GM12864 (cell line): ENCODE measurements around the gene SLC35F3.

Experiments
- DNase-seq: peaks from one replicate; pipeline ENCODE4 v3.0.0-alpha.2; 2011; ENCODE audit warnings: low read depth
- H3K4me3 ChIP-seq: 2 replicates; pipeline ENCODE4 v1.5.1; 2011; ENCODE audit warnings: mild to moderate bottlenecking, low read depth, low read length, control low read depth
- TF ChIP-seq, protein P1 (sequence below): IDR thresholded peaks from 2 replicates; pipeline ENCODE4 v1.5.1; 2011; ENCODE audit warnings: low read depth, mild to moderate bottlenecking, moderate library complexity, low read length, control low read depth, inconsistent platforms; ENCODE audit errors: missing control alignments

SLC35F3 gene

DNA sequence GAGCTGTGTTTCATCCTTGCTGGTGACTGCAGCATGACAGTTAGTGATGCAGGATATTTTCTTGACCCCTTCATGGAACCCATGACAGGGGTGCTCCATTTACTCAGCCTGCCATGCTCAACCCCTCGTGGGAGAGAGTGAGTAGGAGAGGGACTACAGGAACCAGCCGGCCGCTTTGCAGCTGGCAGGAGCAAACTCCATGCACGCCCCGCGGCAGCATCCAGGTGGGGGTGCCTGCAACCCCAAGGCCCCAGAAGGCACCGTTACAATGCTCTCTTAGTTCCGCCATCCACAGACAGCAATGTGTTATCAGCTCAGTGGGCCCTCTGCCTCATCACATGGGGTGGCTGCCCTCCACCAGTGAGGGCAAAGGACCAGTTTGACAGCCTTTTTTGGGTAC is 135.1 kb downstream of the SLC35F3 start:
- no peak overlapping the region for H3K4me3 ChIP-seq
- DNase-seq: no peak
- TF ChIP-seq, protein P1, sequence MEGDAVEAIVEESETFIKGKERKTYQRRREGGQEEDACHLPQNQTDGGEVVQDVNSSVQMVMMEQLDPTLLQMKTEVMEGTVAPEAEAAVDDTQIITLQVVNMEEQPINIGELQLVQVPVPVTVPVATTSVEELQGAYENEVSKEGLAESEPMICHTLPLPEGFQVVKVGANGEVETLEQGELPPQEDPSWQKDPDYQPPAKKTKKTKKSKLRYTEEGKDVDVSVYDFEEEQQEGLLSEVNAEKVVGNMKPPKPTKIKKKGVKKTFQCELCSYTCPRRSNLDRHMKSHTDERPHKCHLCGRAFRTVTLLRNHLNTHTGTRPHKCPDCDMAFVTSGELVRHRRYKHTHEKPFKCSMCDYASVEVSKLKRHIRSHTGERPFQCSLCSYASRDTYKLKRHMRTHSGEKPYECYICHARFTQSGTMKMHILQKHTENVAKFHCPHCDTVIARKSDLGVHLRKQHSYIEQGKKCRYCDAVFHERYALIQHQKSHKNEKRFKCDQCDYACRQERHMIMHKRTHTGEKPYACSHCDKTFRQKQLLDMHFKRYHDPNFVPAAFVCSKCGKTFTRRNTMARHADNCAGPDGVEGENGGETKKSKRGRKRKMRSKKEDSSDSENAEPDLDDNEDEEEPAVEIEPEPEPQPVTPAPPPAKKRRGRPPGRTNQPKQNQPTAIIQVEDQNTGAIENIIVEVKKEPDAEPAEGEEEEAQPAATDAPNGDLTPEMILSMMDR: no peak

DNA sequence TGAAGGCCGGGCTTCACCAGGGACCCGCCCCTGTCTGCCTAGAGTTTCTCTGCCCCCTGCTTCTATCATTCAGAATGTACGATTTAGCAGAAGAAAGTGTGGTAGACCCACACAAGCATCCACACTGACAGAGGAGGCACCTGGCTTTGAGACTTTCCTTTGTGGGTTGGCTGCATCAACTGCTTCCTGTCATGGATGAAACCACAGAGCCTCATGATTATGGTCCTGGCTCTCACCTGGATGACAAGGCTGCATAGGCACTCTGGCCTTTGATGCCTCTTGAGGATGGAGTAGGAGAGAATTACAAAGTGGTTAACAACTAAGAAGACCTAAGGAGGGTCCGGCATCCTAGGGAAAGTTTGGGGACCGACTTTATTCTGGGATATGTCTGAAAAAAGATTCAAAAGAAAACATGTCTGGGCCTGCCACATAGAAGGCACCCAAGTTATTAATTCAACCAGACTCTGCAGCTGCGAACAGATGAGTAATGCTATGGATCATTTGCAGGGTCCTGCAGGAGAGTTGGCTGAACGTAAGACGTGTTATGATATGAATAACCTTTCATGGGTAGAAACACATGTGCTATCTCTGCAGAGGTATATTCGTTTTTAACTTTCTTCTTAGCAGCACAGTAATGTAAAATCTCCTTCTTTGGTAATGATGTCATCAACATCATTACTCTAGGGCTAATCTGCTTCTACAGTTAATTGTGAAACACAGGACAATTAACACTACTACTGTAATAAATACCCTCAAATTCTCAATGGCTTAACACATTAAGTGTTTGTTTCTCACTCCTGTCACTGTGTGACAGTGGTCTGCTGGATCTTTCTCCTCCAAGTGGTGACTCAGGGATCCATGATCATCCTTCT is 136.2 kb downstream of the SLC35F3 start:
- H3K4me3 ChIP-seq: no peak overlapping the region
- TF ChIP-seq, protein P1: no peak
- DNase-seq: no peak

DNA sequence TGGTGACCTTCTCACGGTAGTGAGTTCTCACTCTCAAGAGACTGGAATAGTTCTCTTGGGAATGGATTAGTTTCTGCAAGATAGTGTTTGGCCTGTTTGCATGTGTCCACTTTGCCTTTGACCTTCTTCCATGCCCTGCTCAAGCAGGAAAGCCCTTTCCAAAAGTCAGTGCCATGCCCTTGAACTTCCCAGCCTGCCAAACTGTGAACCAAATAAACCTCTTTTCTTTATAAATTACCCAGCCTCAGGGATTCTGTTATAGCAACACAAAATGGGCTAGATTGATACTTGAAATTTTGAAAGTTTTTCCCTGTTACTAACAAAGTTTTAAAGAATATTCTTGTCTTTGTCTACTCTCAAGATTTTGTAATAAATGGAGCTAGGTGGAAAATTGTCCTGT is 139.6 kb downstream of the SLC35F3 start:
- TF ChIP-seq, protein P1: no peak
- no peak for DNase-seq
- H3K4me3 ChIP-seq: no peak overlapping the region

DNA sequence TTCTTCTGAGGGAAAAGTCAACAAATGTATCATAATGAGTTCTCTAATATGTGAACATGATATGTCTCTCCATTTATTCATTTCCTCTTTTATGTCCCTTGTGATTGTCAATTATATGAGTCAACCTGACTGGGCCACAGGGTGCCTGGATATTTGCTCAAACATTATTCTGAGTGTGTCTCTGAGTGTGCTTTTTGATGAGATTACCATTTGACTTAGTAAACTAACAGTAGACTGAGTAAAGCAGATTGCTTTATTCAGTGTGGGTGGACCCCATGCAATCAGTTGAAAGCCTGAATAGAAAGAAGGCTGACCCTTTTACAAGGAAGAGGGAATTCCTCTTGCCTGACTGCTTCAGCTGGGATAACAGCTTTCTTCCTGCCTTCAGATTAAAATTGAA is 142.6 kb downstream of the SLC35F3 start:
- TF ChIP-seq, protein P1: no peak
- H3K4me3 ChIP-seq: no peak overlapping the region
- DNase-seq: no peak

DNA sequence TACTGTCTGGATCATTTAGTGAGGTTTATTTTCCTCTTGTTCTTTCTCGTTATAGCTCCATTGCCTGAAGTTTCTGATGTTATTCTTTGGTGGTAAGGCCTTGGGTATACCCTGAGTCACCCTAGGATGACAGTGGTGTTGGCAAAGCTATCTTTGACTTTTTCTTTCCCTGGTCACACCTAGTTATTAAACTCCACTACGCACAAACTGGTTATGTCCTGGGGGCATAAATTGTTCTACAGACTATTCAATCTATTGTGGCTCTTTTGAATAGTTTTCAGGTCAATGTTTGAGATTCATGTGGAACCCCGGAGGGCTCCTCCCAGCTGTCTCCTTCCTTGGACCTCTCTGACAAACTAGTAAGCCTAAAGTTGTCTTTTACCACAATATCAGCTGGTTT is 157.7 kb downstream of the SLC35F3 start:
- no peak overlapping the region for H3K4me3 ChIP-seq
- DNase-seq: no peak
- TF ChIP-seq, protein P1: no peak

DNA sequence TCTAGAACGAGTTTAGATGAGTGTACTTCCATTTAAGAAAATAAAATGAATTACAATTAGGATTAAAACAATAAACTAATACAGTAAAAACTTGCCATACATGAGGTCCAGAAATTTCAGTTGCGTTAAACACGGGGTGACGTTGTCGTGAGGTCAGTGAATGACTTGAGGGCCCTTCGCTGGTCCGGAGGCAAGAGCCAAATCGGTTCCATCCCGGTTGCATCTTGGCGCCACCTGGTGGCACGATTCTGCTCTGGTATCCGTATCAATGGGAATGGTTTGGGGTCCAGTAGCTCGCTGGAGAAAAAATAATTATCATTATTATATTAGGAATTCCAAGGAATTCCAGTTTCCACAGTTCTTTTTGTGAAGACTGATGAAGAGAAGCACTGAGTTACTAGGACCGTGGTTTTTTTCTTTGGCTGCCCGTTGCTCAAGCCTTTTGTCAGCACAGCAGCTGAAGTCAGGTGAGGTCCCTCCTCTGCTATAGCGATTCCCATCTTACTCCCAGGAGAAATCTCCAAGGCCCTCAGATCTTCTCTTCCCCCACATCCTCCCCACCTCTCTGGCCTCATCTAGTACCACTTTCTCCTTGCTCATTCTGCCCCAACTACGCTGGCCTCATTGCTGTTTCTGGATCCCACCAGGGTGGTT is 161.4 kb downstream of the SLC35F3 start:
- no peak overlapping the region for H3K4me3 ChIP-seq
- DNase-seq: peak; percentile 12
- TF ChIP-seq, protein P1: peak; percentile 78
